Thyroid gland (tissue), 4 donors: Measurements from ENCODE around the gene ANAPC13.

Experiments
- CTCF ChIP-seq, 6 experiments: fragments of 200-600 bp in 3 of 6; fragments of 450-650 bp in 3 of 6; sonication (generic) in 3 of 6; IDR thresholded peaks; one replicate each; pipeline ENCODE4 v1.5.1; 2016 to 2019; ENCODE audit warnings: antibody characterized with exemption in 6 of 6, mild to moderate bottlenecking in 2 of 6, inconsistent platforms in 1 of 6, moderate library complexity in 1 of 6
- POLR2A ChIP-seq, 2 donors: fragments of 450-650 bp; IDR thresholded peaks; one replicate each; pipeline ENCODE4 v1.6.1; 2017; ENCODE audit warnings: antibody characterized with exemption in 2 of 2, mild to moderate bottlenecking in 2 of 2, moderate library complexity in 1 of 2

GRCh38 chr3:134448664-134449063, 37.1 kb downstream of the ANAPC13 start:
- TF ChIP-seq CTCF (IDR thresholded peaks at IDR 0.05) (no peak), POLR2A (IDR thresholded peaks at IDR 0.05) (no peak)
